Dedifferentiated amniotic fluid mesenchymal stem cell (primary cell): ENCODE results near the gene KLHL18.
"Not testable (repeated sequence)": the region's sequence is repeated elsewhere in the genome, so short reads cannot be mapped to it uniquely, and the experiment has no call there.

Source experiments
- DNase-seq: peaks from one replicate; pipeline ENCODE4 v3.0.0-alpha.2; 2016; ENCODE audit errors: extremely low spot score

The KLHL18 gene

DNA sequence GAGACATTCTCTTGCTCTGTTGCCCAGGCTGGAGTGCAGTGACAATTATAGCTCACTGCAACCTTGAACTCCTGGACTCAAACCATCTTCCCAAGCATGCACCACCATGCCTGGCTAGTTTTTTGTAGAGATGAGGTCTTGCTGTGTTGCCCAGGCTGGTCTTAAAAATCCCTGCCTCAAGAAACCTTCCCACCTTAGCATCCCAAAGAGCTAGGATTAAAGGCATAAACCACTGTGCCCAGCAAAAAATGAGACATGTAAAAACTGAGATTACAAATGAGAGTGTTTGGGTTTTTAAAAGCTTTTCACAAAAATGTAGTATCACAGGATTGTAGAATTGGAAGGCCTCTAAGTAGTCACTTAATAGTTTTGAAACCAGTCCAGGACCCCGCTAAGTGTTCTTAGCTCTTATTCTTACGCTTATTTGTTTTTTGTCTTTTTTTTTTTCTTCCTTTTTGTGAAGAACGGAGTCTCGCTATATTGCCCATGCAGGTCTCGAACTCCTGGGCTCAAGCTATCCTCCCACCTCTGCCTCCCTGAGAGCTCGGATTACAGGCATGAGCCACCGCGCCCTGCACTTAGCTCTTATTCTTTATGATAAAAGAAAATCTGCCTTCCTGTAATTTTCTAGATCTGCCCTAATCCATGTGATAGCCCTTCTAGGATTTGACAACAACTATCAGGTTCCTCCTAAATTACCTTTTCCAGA, 31.5 kb downstream of the KLHL18 start:
- DNase-seq: no peak

DNA sequence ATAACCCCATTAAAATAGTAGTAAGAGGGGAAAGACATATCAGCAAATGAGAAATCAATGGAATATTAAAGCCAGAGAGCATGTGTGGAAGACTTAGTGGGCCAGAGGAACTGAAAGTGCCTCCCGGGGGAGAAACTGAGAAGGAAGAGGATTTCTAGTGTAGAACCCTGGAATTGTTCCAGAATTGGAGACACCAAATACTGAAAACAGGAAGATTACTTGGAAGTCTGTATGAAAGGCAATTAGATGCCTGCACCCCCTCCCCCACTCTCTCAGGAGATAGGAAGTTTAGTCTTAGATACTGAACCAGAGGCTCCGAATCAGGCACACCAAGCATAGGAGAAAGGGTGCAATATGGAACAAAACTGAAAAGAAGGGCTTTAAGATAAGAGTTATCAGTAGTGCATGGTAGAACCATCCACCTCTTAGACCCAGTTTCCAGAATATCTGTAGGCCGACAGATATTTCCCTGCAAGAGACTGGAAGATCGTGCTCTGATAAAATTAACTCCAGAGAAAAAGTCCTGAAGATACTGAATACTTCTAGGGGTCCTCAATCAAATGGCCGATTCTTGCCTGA, 32.4 kb downstream of the KLHL18 start:
- no peak for DNase-seq

- DNase-seq: not testable (repeated sequence)
These were observed 33.4 kb downstream of the KLHL18 start for GRCh38 chr3:47316151-47316550.

DNA sequence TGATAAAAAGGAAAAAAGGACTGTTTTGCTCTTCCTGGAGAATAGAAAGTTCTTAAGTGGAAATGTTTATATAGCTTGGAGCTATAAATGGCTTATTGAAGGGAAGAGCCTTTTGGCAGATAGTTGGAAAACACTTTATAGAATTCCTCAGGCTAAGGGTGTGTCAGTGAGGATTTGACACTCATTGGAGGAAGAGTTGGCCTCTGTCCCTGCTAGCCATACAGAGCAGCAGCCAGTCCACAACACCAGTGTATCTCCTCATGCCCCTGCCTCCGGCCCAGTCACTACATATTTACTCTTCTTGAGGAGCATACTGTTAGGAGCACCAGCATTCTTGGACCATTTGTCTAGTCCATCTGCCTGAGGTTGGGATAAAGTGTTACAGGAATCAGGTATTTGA, 36.2 kb downstream of the KLHL18 start:
- DNase-seq: no peak

GRCh38 chr3:47319956-47320355, 37.2 kb downstream of the KLHL18 start:
- no peak for DNase-seq

DNA sequence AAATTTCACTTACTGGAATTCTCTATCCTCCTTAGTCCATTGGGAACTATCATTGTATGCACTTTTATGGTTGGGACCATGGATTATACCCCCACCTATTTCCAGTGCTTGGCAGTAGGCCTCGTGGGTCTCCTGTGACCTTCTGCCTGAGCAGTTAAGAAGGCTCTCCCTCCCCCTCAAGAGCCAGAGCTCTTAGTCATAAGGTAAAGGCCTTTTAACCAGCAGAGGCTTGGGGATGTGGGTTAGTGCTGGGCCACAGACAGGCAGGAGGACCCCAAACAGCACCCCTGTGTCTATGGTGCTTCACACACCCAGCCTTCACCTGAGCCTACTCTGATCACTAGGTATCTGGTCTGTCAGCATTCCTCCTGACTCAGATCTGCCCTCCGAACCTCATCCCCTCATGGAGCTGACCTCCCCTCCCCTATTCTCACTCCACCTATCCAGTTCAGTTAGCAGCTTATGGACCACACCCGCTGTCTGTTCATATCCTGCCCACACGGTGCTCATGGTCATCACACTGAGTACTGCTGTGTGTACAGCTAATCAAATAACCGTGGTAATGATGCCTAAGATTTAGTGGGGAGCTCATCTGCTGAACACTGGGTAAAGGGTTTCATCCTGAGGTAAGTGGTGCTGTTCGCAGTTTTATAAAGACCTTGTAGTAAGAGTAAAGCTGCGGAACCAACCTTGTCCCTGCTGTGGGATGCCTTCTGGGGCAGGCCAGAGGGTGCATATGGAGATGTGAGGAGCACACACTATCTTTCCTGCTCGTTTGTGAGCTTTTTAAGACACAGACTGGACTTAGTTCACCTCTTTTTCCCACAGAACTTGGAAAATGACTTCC, 40.9 kb downstream of the KLHL18 start:
- no peak for DNase-seq

GRCh38 chr3:47324278-47324865, 41.6 kb downstream of the KLHL18 start:
- DNase-seq: peak; percentile 88

GRCh38 chr3:47333907-47334306, 51.2 kb downstream of the KLHL18 start:
- no peak for DNase-seq

- no peak for DNase-seq
These were observed 54.9 kb downstream of the KLHL18 start for GRCh38 chr3:47337656-47338055.

DNA sequence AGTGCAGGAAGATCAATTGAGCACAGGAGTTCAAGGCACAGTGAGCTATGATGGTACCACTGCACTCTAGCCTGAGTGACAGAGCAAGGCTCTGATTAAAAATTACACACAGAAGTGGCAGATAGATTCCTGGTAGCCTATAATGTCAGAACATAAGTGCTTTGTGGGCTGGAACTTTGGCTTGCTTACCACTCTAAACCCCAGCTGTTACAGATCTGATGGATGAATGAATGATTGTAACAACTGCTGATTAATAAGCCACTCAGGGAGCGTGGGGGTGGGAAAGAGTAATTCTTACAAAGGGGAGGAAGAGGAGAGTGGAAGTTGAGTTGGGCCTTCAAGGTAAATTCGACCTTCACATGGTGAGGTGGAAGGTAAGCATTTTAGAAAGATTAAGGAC, 57.2 kb downstream of the KLHL18 start:
- DNase-seq: no peak

GRCh38 chr3:47340866-47341265, 58.1 kb downstream of the KLHL18 start:
- no peak for DNase-seq

GRCh38 chr3:47342151-47342550, 59.4 kb downstream of the KLHL18 start:
- DNase-seq: no peak

GRCh38 chr3:47342812-47343211, 60.1 kb downstream of the KLHL18 start:
- DNase-seq: no peak

- no peak for DNase-seq
These were observed 60.8 kb downstream of the KLHL18 start for GRCh38 chr3:47343471-47343971.

DNA sequence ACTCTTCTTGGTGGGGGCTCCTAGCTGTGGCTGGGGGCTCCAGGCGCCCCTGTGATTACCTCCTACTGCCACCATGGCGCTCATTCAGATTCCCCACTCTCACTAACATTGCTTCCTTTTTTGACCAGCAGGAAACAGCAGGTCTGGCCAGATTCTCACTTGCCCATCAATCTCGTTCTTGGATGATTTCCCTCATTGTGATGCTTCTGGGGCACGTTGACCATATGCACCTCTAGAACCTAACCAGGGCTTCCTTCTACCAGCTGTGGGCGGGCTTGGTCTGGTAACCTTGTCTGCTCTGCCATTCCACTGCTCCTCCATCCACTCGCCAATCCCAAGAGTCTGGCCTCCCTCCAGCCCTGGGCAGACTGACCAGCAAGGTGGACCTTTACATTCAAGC, 62.2 kb downstream of the KLHL18 start:
- no peak for DNase-seq

- DNase-seq: no peak
These were observed 64.6 kb downstream of the KLHL18 start for GRCh38 chr3:47347217-47347801.

DNA sequence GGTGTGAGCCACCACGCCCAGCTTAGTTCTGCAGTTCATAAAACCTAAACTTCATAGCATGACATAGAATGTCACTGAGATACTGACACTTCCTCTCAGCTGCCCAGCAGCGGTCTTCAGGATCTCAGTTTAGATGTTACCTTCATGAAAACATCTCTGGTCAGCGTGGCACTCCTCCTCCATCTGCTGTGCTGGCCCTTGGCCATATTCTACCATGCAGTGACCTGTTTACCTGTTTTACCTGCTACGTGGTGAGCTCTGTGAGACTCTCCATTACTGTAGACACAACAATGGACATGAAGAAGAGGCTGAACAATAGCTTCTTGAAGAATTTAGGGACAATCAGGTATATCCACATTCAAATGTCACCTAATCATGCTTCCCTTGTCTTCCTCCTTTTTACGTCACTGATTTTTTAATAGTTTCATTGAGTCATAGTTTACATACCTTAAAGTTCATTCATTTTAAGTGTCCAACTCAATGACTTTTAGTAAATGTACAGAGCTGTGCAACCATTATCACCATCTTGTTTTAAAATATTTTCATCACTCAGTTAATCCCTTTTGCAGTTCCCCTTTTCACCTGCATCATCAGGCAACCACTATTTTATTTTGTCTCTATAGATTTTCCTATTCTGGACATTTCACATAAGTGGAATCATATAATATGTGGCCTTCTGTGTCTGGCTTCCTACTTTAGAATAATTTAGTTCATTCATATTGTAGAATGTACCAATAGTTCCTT, 65.8 kb downstream of the KLHL18 start:
- no peak for DNase-seq

- no peak for DNase-seq
These were observed 72.3 kb downstream of the KLHL18 start for GRCh38 chr3:47355010-47355409.

GRCh38 chr3:47356201-47356600, 73.5 kb downstream of the KLHL18 start:
- DNase-seq: no peak

DNA sequence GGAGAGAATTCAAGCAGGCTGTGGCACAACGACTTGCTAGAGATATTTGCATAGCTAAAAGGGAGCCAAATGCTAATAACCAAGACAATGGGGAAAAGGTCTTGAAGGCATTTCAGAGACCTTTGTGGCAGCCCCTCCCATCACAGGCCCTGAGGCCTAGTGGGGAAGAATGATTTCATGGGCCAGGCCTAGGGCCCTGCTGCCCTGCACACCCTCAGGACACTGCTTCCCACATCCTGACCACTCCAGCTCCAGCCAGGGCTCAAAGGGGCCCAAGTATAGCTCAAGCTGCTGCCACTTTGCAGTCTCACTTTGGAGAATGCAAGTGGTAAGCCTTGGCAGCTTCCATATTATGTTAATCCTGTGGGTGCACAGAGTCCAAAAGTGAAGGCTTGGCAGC, 76.6 kb downstream of the KLHL18 start:
- DNase-seq: no peak

GRCh38 chr3:47360110-47360517, 77.4 kb downstream of the KLHL18 start:
- not testable (repeated sequence) for DNase-seq
